Esophagus squamous epithelium (tissue), 5 donors: Measurements from ENCODE around the gene DNM3. TPM values are rescaled to one million over a fixed set of nuclear protein-coding genes. Genes with fewer than 3 reads are reported as not detected.

Source experiments
- DNase-seq: peaks from one replicate; lab custom pipeline; 2025; lab: John Stamatoyannopoulos, UW
- H3K27ac ChIP-seq, 4 donors: fragments of 200-600 bp; sonication (generic); one replicate each; pipeline ENCODE4 v1.5.1; 2016 to 2019; ENCODE audit warnings: mild to moderate bottlenecking in 1 of 4
- H3K27me3 ChIP-seq, 4 donors: fragments of 200-600 bp; sonication (generic); 1 replicate in 3 of 4; 2 replicates in 1 of 4; pipeline versions ENCODE4 v1.5.1 to v1.6.0; 2017 to 2021; ENCODE audit warnings: antibody characterized with exemption in 1 of 4
- H3K36me3 ChIP-seq, 3 donors: fragments of 200-600 bp; sonication (generic); one replicate each; pipeline ENCODE4 v1.5.1; 2016 to 2019
- H3K4me1 ChIP-seq, 3 donors: fragments of 200-600 bp; sonication (generic); one replicate each; pipeline ENCODE4 v1.5.1; 2017 to 2019
- H3K4me3 ChIP-seq, 4 donors: fragments of 200-600 bp; sonication (generic); 1 replicate in 3 of 4; 2 replicates in 1 of 4; pipeline ENCODE4 v1.5.1; 2016 to 2019; ENCODE audit warnings: mild to moderate bottlenecking in 2 of 4, moderate library complexity in 1 of 4
- H3K9me3 ChIP-seq, 3 donors: fragments of 200-600 bp; sonication (generic); one replicate each; pipeline ENCODE4 v1.5.1; 2016 to 2019
- POLR2A ChIP-seq, 4 donors: fragments of 450-650 bp; IDR thresholded peaks; one replicate each; pipeline ENCODE4 v1.6.1; 2017; ENCODE audit warnings: antibody characterized with exemption in 4 of 4, mild to moderate bottlenecking in 4 of 4, moderate library complexity in 3 of 4
- WGBS, 2 donors: methylation state at CpG; one replicate each; pipeline ENCODE4 v1.1.5; 2018; 5-methylcytosine and 5-hydroxymethylcytosine counted together
- intact Hi-C: fragments of 100-400 bp; cut with DNase I; formaldehyde crosslinking; loops from one replicate; pipeline ENCODE4 v1.15.0; 2022
- total RNA-seq, 4 donors: library from RNA; depleted of rRNA; stranded (reverse); fragments of >200 nt; gene quantifications; one replicate each; pipeline ENCODE4 v1.1.0, GENCODE V29; 2016
- TF ChIP-seq, protein P1 (sequence below), 6 experiments: fragments of 450-650 bp in 4 of 6; fragments of 200-600 bp in 2 of 6; sonication (generic) in 2 of 6; IDR thresholded peaks; one replicate each; pipeline ENCODE4 v1.5.1; 2016 to 2019; ENCODE audit warnings: antibody characterized with exemption in 6 of 6, mild to moderate bottlenecking in 4 of 6, moderate library complexity in 4 of 6
- donor health status: DM: yes; HTN: yes; CAD: no.

DNM3 gene
- total RNA-seq, 4 donors from 2014 or later = 0.91 to 3.2 (median 1.8) TPM

DNA sequence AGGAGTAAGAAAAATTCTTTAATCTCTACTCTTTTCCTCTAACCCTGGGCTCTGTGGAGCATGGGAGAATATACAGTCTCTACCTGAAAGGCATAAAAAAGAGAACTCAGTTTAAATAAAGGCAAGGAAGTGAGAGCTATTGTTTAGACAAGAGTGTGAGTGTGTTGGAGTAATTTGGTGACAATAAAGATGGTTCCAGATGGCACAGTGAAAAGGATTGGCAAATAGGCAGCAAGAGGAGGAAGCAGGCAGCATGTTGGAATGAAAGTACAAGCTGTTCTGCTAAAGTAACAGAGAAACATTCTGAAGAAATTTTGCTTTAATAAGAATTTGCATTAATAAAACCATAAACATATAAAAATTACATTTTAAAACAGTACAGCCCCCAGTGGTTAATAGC is 163.4 kb downstream of the DNM3 start:
- Histone ChIP-seq H3K4me1 (no peaks in the 10 kb centered on the region), H3K9me3 (peaks cover 0 to under 1% (median 0%) of the 10 kb centered on the region in 3 donors), H3K27me3 (no peaks in the 10 kb centered on the region), H3K27ac (no peak overlapping the region), H3K4me3 (no peak overlapping the region), H3K36me3 (no peaks in the 10 kb centered on the region)
- intact Hi-C loops = loop anchor here (5.0 kb wide), 1 partner anchor 398 kb away; no protein-coding TSS in a partner anchor
- no peak for TF ChIP-seq POLR2A (IDR thresholded peaks at IDR 0.05)
- TF ChIP-seq, protein P1, sequence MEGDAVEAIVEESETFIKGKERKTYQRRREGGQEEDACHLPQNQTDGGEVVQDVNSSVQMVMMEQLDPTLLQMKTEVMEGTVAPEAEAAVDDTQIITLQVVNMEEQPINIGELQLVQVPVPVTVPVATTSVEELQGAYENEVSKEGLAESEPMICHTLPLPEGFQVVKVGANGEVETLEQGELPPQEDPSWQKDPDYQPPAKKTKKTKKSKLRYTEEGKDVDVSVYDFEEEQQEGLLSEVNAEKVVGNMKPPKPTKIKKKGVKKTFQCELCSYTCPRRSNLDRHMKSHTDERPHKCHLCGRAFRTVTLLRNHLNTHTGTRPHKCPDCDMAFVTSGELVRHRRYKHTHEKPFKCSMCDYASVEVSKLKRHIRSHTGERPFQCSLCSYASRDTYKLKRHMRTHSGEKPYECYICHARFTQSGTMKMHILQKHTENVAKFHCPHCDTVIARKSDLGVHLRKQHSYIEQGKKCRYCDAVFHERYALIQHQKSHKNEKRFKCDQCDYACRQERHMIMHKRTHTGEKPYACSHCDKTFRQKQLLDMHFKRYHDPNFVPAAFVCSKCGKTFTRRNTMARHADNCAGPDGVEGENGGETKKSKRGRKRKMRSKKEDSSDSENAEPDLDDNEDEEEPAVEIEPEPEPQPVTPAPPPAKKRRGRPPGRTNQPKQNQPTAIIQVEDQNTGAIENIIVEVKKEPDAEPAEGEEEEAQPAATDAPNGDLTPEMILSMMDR (IDR thresholded peaks at IDR 0.05) = no peak
- no peak for DNase-seq

DNA sequence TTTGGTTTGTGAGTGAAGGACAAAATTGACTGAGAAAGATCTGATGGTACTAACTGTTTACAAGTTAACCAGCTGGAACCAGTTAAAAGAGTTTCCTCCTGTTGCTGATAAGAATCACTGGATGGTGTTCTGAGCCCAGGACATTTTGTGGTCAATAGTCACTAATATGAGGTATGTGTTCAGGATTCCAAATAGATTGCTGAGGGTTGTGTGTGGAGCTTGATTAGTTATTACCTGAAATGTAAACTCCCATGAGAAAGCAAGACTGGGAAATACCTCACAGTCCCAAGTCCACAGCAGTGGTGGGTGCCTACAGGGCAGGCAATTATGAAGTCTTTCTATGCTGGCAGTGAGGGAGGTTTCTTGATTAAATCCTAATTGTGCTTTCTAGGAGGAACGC is 164.6 kb downstream of the DNM3 start:
- Histone ChIP-seq H3K4me1 (no peaks in the 10 kb centered on the region), H3K36me3 (no peaks in the 10 kb centered on the region), H3K27ac (no peak overlapping the region), H3K4me3 (no peak overlapping the region), H3K27me3 (no peaks in the 10 kb centered on the region), H3K9me3 (peaks cover 0 to 7% (median 3%) of the 10 kb centered on the region in 3 donors)
- TF ChIP-seq, protein P1 (IDR thresholded peaks at IDR 0.05) = no peak
- no peak for TF ChIP-seq POLR2A (IDR thresholded peaks at IDR 0.05)
- intact Hi-C loops = no loop called here
- no peak for DNase-seq
- 84 to 100% methylated on average over 1 of the region's 1 CpG for WGBS, 2 donors

DNA sequence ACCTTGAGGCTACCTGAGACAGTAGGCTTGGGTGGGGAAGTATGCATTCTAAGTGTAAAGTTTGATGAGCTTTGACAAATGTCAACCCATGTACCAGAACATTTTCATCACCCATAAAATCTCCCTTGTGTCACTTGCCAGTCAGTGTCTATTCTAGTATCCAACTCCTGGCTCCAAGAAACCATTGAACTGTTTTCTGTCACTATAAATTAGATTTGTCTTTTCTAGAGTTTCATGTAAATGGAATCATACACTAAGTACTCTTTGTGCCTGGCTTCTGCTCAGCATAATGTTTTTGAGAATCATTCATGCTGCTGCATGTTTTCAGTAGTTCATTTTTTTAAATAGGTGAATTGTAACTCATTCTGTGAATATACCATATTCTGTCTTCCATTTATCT is 165.4 kb downstream of the DNM3 start:
- peaks cover 0 to 7% (median 3%) of the 10 kb centered on the region in 3 donors for H3K9me3 ChIP-seq
- H3K4me1 ChIP-seq = no peaks in the 10 kb centered on the region
- no peaks in the 10 kb centered on the region for H3K36me3 ChIP-seq
- H3K4me3 ChIP-seq = no peak overlapping the region
- no peak overlapping the region for H3K27ac ChIP-seq
- H3K27me3 ChIP-seq = no peaks in the 10 kb centered on the region
- intact Hi-C loops = no loop called here
- no peak for TF ChIP-seq POLR2A (IDR thresholded peaks at IDR 0.05)
- TF ChIP-seq, protein P1 (IDR thresholded peaks at IDR 0.05) = no peak
- no peak for DNase-seq

DNA sequence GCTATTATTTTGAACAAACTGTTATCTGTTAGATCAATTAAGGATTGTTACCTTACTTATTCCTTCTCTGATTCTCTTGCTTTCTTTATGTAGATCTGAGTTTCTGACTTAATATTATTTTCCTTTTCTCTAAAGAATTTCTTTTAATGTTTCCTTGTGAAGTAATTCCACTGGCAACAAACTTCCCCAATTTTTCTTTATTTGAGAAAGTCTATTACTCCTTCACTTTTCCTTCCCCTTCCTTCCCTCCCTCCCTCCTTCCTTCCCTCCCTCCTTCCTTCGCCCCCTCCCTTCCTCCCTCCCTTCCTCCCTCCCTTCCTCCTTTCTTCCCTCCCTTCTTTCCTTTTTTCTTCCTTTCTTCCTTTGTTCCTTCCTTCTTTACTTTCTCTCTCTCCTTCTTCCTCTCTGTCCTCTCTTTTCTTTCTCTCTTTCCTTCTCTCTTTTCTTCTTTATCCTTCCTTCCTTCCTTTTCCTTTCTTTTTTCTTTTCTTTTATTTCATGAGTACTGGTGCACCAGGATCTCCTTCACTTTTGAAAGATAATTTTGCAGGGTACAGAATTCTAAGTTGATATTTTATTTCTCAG is 177.5 kb downstream of the DNM3 start:
- no peak overlapping the region for H3K4me3 ChIP-seq
- no peaks in the 10 kb centered on the region for H3K9me3 ChIP-seq
- H3K27ac ChIP-seq = no peak overlapping the region
- WGBS, 2 donors = 33 to 91% methylated on average over 1 of the region's 1 CpG
- TF ChIP-seq, protein P1 (IDR thresholded peaks at IDR 0.05) = no peak
- TF ChIP-seq POLR2A (IDR thresholded peaks at IDR 0.05) = no peak
- peaks cover 0 to 3% (median 0%) of the 10 kb centered on the region in 3 donors for H3K4me1 ChIP-seq
- no peaks in the 10 kb centered on the region for H3K36me3 ChIP-seq
- no peak for DNase-seq
- intact Hi-C loops = no loop called here
- H3K27me3 ChIP-seq = no peaks in the 10 kb centered on the region

DNA sequence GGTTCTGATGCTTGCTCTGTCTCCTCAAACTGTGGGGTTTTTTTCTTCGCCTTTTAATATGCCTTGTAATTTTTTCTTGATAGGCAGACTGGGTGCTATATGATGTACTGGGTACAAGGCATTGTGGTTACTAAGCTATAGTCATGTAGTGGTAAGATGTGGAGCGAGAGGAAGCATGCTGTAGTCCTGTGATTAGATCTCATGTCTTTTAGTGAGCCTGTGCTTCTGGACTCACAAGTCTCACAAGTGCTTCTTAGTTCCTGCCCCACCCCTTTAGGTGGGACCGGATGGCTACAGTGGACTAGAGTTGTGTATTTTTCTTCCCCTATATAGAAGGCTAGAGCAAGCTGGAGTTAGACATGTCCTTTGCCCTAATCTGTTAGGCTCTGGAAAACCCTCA is 178.7 kb downstream of the DNM3 start:
- Histone ChIP-seq H3K9me3 (no peaks in the 10 kb centered on the region), H3K36me3 (no peaks in the 10 kb centered on the region), H3K27ac (no peak overlapping the region), H3K4me1 (peaks cover 4 to 14% (median 7%) of the 10 kb centered on the region in 3 donors), H3K4me3 (no peak overlapping the region), H3K27me3 (no peaks in the 10 kb centered on the region)
- DNase-seq = no peak
- intact Hi-C loops = no loop called here
- TF ChIP-seq, protein P1 (IDR thresholded peaks at IDR 0.05) = no peak
- TF ChIP-seq POLR2A (IDR thresholded peaks at IDR 0.05) = no peak
- WGBS, 2 donors = 74 to 81% methylated on average over 2 to 3 of the region's 3 CpGs
